Kidney epithelial cell (primary cell): Measurements from ENCODE around the gene ZNF837. TPM values are rescaled to one million over a fixed set of nuclear protein-coding genes. Genes with fewer than 3 reads are reported as not detected.

Experiments used
- DNase-seq: peaks from one replicate; pipeline ENCODE4 v3.0.0-alpha.2; 2010; ENCODE audit warnings: low read depth
- H3K27me3 ChIP-seq: 2 replicates; pipeline ENCODE4 v1.6.0; 2011; ENCODE audit warnings: low read length; ENCODE audit not compliant: control insufficient read depth, insufficient read depth
- H3K36me3 ChIP-seq: 2 replicates; pipeline ENCODE4 v1.5.1; 2011; ENCODE audit warnings: low read length; ENCODE audit not compliant: control insufficient read depth, insufficient read depth
- H3K4me3 ChIP-seq: 2 replicates; pipeline ENCODE4 v1.5.1; 2011; ENCODE audit warnings: low read depth, mild to moderate bottlenecking, control low read depth, low read length
- CTCF ChIP-seq: IDR thresholded peaks from 2 replicates; pipeline ENCODE4 v1.5.1; 2011; ENCODE audit warnings: mild to moderate bottlenecking, moderate library complexity, low read length, control low read depth, inconsistent platforms; ENCODE audit not compliant: insufficient read depth, poor library complexity, severe bottlenecking
- total RNA-seq: library from RNA; depleted of rRNA; stranded (reverse); fragments of >200 nt; gene quantifications from 2 replicates; pipeline ENCODE4 v1.2.3, GENCODE V29; 2015

Gene ZNF837
- total RNA-seq, 1 donor from 2014 or later = 4.3 TPM

- no peak for TF ChIP-seq CTCF
- H3K36me3 ChIP-seq = no peaks in the 10 kb centered on the region
- peak overlapping the region; percentile 64 for H3K4me3 ChIP-seq
- no peaks in the 10 kb centered on the region for H3K27me3 ChIP-seq
- DNase-seq = no peak
Observed at GRCh38 chr19:58326501-58326913, 54.3 kb downstream of the ZNF837 start.

GRCh38 chr19:58325311-58326022, 55.4 kb downstream of the ZNF837 start:
- H3K36me3 ChIP-seq = no peaks in the 10 kb centered on the region
- DNase-seq = no peak
- H3K4me3 ChIP-seq = no peak overlapping the region
- no peak for TF ChIP-seq CTCF
- no peaks in the 10 kb centered on the region for H3K27me3 ChIP-seq

GRCh38 chr19:58319241-58319640, 61.6 kb downstream of the ZNF837 start:
- no peaks in the 10 kb centered on the region for H3K36me3 ChIP-seq
- no peak for TF ChIP-seq CTCF
- no peaks in the 10 kb centered on the region for H3K27me3 ChIP-seq
- DNase-seq = no peak
- no peak overlapping the region for H3K4me3 ChIP-seq

GRCh38 chr19:58318297-58318696, 62.5 kb downstream of the ZNF837 start:
- DNase-seq = no peak
- H3K4me3 ChIP-seq = no peak overlapping the region
- no peaks in the 10 kb centered on the region for H3K36me3 ChIP-seq
- TF ChIP-seq CTCF = no peak
- H3K27me3 ChIP-seq = no peaks in the 10 kb centered on the region

Other genes with a start within 250 kb of the ZNF837 start
- gene ZNF329, start 230.2 kb downstream of the ZNF837 start, total RNA-seq = 5.7 and 10.5 TPM in 2 replicates
- 16.8 and 25.3 TPM in 2 replicates for gene ZNF274, start 198.0 kb downstream of the ZNF837 start, total RNA-seq
- 34.4 and 40.6 TPM in 2 replicates for gene ZNF544, start 152.1 kb downstream of the ZNF837 start, total RNA-seq
- 7.1 and 9.4 TPM in 2 replicates for gene ZNF8, start 102.1 kb downstream of the ZNF837 start, total RNA-seq
- gene ERVK3-1, start 75.7 kb downstream of the ZNF837 start, total RNA-seq = 44.9 and 48.3 TPM in 2 replicates
- 2.0 and 4.0 TPM in 2 replicates for gene ZSCAN22, start 54.0 kb downstream of the ZNF837 start, total RNA-seq
- gene A1BG, start 27.5 kb downstream of the ZNF837 start, total RNA-seq = 6.7 and 8.1 TPM in 2 replicates
- gene ZNF497, start 18.3 kb downstream of the ZNF837 start, total RNA-seq = 0.58 and 3.1 TPM in 2 replicates
- 2,403 and 2,550 TPM in 2 replicates for gene RPS5, start 6.2 kb upstream of the ZNF837 start, total RNA-seq
- gene RNF225, start 14.6 kb upstream of the ZNF837 start, total RNA-seq = not detected in 2 replicates
- gene ZNF584, start 27.6 kb upstream of the ZNF837 start, total RNA-seq = 6.6 and 7.1 TPM in 2 replicates
- 4.2 and 4.8 TPM in 2 replicates for gene ZNF132, start 59.1 kb upstream of the ZNF837 start, total RNA-seq
- gene ZNF324B, start 70.6 kb upstream of the ZNF837 start, total RNA-seq = 5.0 and 5.8 TPM in 2 replicates
- gene ZNF324, start 86.0 kb upstream of the ZNF837 start, total RNA-seq = 7.2 and 12.3 TPM in 2 replicates
- 10.8 and 13.1 TPM in 2 replicates for gene ZNF446, start 95.3 kb upstream of the ZNF837 start, total RNA-seq
- 9.2 and 14.1 TPM in 2 replicates for gene SLC27A5, start 131.0 kb upstream of the ZNF837 start, total RNA-seq
- 15.6 and 16.2 TPM in 2 replicates for gene ZBTB45, start 138.8 kb upstream of the ZNF837 start, total RNA-seq
- 381 and 470 TPM in 2 replicates for gene TRIM28, start 163.0 kb upstream of the ZNF837 start, total RNA-seq
- 139 and 154 TPM in 2 replicates for gene CHMP2A, start 174.1 kb upstream of the ZNF837 start, total RNA-seq
- gene UBE2M, start 177.6 kb upstream of the ZNF837 start, total RNA-seq = 50.3 and 58.2 TPM in 2 replicates
- 14.6 and 19.3 TPM in 2 replicates for gene MZF1, start 192.3 kb upstream of the ZNF837 start, total RNA-seq